ENCODE results near the gene ACVR1B.

ACVR1B gene

DNA sequence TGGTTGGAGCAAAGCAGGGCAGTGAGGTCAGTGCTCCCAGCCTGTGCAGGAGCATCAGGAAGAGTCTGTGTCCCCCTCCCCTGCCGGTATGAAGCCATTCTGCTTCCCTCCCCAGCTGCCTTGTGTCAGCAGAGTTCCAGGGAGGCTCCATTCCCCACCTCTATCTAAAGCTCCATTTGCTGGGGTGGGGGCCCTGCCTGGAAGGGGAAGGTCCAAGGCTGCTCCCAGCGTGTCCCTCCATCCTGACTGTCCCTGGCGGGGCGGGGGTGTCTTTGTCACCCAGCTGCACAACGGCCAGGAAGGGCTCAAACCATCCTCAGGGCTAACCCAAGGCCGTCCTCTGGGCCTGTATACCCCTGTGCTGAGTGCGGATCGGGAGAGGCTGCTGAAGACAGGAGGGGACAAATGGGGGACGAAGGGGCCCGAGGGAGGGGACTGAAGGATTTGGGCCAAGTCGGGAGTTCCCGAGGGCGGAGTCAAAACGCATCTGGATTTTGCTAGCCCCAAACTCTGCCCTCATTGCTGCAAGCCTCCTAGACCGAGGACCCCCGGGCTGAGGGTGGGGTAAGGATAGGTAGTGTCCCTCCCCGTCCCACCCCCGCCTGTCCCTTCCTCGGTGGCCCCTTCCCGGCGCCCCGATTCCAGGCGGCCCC lies 44.9 kb upstream of the ACVR1B start:
- no peaks in the 10 kb centered on the region for H3K79me2 ChIP-seq (ENCODE audit: low read length)
- H3K36me3 ChIP-seq (replicated peaks; ENCODE audit: low read depth, low read length) = no peaks in the 10 kb centered on the region
- no peak overlapping the region for H3K9ac ChIP-seq (ENCODE audit: low read length)
- TF ChIP-seq EZH2phosphoT487 (IDR thresholded peaks at IDR 0.05; ENCODE audit: low read depth) = no peak
- TF ChIP-seq, protein P1, sequence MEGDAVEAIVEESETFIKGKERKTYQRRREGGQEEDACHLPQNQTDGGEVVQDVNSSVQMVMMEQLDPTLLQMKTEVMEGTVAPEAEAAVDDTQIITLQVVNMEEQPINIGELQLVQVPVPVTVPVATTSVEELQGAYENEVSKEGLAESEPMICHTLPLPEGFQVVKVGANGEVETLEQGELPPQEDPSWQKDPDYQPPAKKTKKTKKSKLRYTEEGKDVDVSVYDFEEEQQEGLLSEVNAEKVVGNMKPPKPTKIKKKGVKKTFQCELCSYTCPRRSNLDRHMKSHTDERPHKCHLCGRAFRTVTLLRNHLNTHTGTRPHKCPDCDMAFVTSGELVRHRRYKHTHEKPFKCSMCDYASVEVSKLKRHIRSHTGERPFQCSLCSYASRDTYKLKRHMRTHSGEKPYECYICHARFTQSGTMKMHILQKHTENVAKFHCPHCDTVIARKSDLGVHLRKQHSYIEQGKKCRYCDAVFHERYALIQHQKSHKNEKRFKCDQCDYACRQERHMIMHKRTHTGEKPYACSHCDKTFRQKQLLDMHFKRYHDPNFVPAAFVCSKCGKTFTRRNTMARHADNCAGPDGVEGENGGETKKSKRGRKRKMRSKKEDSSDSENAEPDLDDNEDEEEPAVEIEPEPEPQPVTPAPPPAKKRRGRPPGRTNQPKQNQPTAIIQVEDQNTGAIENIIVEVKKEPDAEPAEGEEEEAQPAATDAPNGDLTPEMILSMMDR (IDR thresholded peaks at IDR 0.05; ENCODE audit: low read depth, low read length) = no peak
- no peak overlapping the region for H2AFZ ChIP-seq (ENCODE audit: low read depth, low read length)
- no peaks in the 10 kb centered on the region for H4K20me1 ChIP-seq (ENCODE audit: insufficient read depth, low read length)
- no peak overlapping the region for H3K27ac ChIP-seq (ENCODE audit: low read length)
- H3K4me1 ChIP-seq (ENCODE audit: low read length) = no peaks in the 10 kb centered on the region
- peaks cover 35% of the 10 kb centered on the region for H3K27me3 ChIP-seq (ENCODE audit: low read depth, low read length)
- H3K4me2 ChIP-seq (ENCODE audit: low read length) = no peak overlapping the region
- H3K9me3 ChIP-seq (ENCODE audit: insufficient read depth, low read length) = no peaks in the 10 kb centered on the region
- H3K4me3 ChIP-seq (ENCODE audit: low read length) = no peak overlapping the region

DNA sequence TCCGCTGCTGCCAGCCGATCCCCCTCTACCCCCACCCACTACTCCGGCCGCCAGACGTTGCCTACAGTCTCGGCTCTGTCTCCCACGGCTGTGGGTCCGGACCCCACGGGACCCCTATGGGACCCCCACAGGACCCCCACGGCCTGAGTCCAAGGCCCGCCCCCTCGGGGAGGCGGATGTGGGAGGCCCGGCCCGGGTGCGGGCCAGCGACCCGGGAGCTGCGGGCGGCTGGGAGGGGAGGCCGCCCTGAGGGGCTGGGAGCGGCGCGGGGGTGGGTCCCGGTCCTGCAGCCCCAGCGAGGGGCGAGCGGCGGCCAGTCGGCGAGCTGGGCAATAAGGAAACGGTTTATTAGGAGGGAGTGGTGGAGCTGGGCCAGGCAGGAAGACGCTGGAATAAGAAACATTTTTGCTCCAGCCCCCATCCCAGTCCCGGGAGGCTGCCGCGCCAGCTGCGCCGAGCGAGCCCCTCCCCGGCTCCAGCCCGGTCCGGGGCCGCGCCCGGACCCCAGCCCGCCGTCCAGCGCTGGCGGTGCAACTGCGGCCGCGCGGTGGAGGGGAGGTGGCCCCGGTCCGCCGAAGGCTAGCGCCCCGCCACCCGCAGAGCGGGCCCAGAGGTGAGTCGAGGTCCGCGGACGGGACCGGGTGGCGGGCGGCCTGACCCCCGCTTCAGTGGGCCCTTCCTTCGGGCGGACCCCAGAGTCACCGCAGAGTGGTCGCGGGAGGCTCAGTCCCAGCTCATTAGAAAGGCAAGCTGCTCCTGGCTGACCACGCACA lies 44.2 kb upstream of the ACVR1B start, which contains the start of gene ACVRL1:
Gene ACVRL1, plus strand, starts transcription at position 422 of the 773 bp plus-strand sequence. CDS start 4,971 bp downstream, outside the sequence.
- Histone ChIP-seq H4K20me1 (ENCODE audit: insufficient read depth, low read length) (no peaks in the 10 kb centered on the region), H3K27ac (ENCODE audit: low read length) (no peak within 1 kb of the TSS), H3K36me3 (replicated peaks; ENCODE audit: low read depth, low read length) (no peaks in the 10 kb centered on the region), H2AFZ (ENCODE audit: low read depth, low read length) (no peak within 1 kb of the TSS), H3K4me2 (ENCODE audit: low read length) (no peak within 1 kb of the TSS), H3K27me3 (ENCODE audit: low read depth, low read length) (peaks cover 35% of the 10 kb centered on the region), H3K79me2 (ENCODE audit: low read length) (no peaks in the 10 kb centered on the region), H3K4me1 (ENCODE audit: low read length) (peaks cover 4% of the 10 kb centered on the region; the same call in 1 of the 2 replicates), H3K9ac (ENCODE audit: low read length) (no peak within 1 kb of the TSS), H3K9me3 (ENCODE audit: insufficient read depth, low read length) (no peaks in the 10 kb centered on the region), H3K4me3 (ENCODE audit: low read length) (no peak within 1 kb of the TSS)
- TF ChIP-seq, protein P1 (IDR thresholded peaks at IDR 0.05; ENCODE audit: low read depth, low read length) = no peak
- no peak for TF ChIP-seq EZH2phosphoT487 (IDR thresholded peaks at IDR 0.05; ENCODE audit: low read depth)

DNA sequence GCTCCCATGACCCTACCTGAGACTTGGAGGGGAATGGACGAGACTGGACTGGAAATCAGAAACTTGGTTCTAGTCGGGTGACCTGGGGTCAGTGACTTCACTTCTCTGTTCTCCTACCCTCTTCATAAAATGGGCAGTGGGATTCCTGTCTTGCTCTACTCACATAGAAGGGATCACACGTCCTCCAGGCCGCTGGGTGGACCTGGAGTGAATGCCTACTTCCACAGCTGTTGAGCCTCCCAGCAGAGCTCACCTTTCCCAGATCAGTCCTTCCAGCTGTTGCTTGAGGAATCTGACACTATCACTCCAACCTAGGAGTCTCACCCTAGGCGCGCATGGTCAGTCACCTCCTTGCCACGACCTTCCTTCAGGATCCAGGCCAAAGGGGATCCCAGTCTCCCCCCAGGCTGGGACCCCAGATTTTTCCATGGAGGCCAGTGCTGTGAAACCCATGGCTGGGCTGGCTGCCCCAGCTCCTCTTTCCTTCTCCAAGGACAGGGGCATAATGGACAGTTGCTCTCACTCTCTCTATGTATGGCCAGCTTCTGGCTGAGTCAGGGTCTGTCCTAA lies 43.6 kb upstream of the ACVR1B start:
- Histone ChIP-seq H3K4me2 (ENCODE audit: low read length) (no peak overlapping the region), H3K4me1 (ENCODE audit: low read length) (peaks cover 6% of the 10 kb centered on the region; the same call in 1 of the 2 replicates), H3K9ac (ENCODE audit: low read length) (no peak overlapping the region), H3K79me2 (ENCODE audit: low read length) (no peaks in the 10 kb centered on the region), H3K27ac (ENCODE audit: low read length) (no peak overlapping the region), H3K27me3 (ENCODE audit: low read depth, low read length) (peaks cover 35% of the 10 kb centered on the region), H3K4me3 (ENCODE audit: low read length) (no peak overlapping the region), H3K36me3 (replicated peaks; ENCODE audit: low read depth, low read length) (no peaks in the 10 kb centered on the region), H3K9me3 (ENCODE audit: insufficient read depth, low read length) (no peaks in the 10 kb centered on the region), H4K20me1 (ENCODE audit: insufficient read depth, low read length) (no peaks in the 10 kb centered on the region), H2AFZ (ENCODE audit: low read depth, low read length) (no peak overlapping the region)
- no peak for TF ChIP-seq EZH2phosphoT487 (IDR thresholded peaks at IDR 0.05; ENCODE audit: low read depth)
- TF ChIP-seq, protein P1 (IDR thresholded peaks at IDR 0.05; ENCODE audit: low read depth, low read length) = no peak

Measured in OCI-LY3 (cell line).